ENCODE measurements around the gene CSPG4. TPM values are rescaled to one million over a fixed set of nuclear protein-coding genes. Genes with fewer than 3 reads are reported as not detected.

Gene CSPG4
- total and polyA plus RNA-seq, 2 of the 13 experiments (the other 11 are each of a cell fraction or from before 2014, with no cell fraction given) = 0.01 to 0.04 TPM

DNA sequence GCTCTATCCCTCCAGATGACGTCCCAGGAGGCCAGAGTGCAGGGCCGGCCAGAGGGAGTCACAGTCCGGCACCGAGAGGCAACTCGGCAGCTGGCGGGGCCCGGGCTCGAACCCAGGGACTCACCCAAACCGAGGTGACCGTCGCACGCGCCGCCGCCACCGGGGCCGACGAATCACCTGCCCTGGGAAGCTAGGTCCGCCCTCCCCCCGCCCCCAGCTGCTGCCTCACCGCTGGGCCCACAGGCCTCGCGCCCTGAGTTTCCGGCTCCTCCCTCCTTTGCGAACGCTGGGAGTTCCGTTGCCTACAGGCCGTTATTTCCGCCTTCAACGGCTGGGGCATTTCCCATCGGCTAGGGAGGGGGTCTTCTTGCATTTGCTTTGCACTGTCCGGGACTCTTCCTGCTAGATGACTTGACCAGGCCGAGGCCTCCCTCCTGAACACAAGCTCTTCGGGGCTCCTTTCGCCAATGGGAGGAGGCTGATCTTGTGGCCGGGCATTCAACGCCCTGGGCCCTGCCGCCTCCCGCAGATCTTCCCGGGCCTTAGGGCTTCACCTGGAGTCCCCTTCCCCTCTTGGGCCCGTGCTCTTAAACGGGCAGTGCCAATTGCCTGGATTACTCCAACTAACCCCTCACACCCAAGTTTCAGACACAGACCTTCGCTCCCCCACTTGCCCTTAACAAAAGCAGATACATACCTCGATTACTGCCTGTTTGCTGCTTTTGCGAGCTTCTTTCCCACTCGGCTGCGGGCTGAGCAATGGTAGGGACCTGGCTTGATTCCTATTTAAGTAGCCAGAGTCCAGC lies 86.9 kb downstream of the CSPG4 start, which contains the start of gene SNUPN (continued):
- TF ChIP-seq, protein P1, sequence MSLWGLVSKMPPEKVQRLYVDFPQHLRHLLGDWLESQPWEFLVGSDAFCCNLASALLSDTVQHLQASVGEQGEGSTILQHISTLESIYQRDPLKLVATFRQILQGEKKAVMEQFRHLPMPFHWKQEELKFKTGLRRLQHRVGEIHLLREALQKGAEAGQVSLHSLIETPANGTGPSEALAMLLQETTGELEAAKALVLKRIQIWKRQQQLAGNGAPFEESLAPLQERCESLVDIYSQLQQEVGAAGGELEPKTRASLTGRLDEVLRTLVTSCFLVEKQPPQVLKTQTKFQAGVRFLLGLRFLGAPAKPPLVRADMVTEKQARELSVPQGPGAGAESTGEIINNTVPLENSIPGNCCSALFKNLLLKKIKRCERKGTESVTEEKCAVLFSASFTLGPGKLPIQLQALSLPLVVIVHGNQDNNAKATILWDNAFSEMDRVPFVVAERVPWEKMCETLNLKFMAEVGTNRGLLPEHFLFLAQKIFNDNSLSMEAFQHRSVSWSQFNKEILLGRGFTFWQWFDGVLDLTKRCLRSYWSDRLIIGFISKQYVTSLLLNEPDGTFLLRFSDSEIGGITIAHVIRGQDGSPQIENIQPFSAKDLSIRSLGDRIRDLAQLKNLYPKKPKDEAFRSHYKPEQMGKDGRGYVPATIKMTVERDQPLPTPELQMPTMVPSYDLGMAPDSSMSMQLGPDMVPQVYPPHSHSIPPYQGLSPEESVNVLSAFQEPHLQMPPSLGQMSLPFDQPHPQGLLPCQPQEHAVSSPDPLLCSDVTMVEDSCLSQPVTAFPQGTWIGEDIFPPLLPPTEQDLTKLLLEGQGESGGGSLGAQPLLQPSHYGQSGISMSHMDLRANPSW (CRISPR knock-in tag; IDR thresholded peaks at IDR 0.05; ENCODE audit: borderline replicate concordance) = peak; percentile 54; the same call in 1 of the 2 replicates
- TF ChIP-seq, protein P2, sequence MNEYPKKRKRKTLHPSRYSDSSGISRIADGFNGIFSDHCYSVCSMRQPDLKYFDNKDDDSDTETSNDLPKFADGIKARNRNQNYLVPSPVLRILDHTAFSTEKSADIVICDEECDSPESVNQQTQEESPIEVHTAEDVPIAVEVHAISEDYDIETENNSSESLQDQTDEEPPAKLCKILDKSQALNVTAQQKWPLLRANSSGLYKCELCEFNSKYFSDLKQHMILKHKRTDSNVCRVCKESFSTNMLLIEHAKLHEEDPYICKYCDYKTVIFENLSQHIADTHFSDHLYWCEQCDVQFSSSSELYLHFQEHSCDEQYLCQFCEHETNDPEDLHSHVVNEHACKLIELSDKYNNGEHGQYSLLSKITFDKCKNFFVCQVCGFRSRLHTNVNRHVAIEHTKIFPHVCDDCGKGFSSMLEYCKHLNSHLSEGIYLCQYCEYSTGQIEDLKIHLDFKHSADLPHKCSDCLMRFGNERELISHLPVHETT (CRISPR knock-in tag; conservative IDR thresholded peaks at IDR 0.05) = peak; percentile 93
- TF ChIP-seq, protein P3, sequence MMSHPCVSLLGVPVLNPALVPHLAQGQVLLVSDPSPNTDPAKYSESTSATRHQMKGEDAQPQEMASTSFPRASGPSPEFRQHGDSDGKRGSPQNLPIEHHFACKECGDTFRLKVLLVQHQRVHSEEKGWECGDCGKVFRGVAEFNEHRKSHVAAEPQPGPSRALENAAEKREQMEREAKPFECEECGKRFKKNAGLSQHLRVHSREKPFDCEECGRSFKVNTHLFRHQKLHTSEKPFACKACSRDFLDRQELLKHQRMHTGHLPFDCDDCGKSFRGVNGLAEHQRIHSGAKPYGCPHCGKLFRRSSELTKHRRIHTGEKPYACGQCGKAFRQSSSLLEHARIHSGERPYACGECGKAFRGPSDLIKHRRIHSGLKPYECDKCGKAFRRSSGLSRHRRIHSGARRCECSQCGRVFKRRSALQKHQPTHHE (CRISPR knock-in tag; IDR thresholded peaks at IDR 0.05; ENCODE audit: borderline replicate concordance) = peak; percentile 38; the same call in 1 of the 2 replicates
- TF ChIP-seq FOXC1 (CRISPR knock-in tag; IDR thresholded peaks at IDR 0.05; ENCODE audit: borderline replicate concordance) (no peak), ELF1 (CRISPR knock-in tag; IDR thresholded peaks at IDR 0.05) (peak; percentile 89), KDM5B (CRISPR knock-in tag; IDR thresholded peaks at IDR 0.05; ENCODE audit: borderline replicate concordance) (peak; percentile 93; the same call in 1 of the 2 replicates), YEATS2 (CRISPR knock-in tag; IDR thresholded peaks at IDR 0.05; ENCODE audit: borderline replicate concordance) (peak; percentile 88; the same call in 1 of the 2 replicates)
- TF ChIP-seq, protein P4, sequence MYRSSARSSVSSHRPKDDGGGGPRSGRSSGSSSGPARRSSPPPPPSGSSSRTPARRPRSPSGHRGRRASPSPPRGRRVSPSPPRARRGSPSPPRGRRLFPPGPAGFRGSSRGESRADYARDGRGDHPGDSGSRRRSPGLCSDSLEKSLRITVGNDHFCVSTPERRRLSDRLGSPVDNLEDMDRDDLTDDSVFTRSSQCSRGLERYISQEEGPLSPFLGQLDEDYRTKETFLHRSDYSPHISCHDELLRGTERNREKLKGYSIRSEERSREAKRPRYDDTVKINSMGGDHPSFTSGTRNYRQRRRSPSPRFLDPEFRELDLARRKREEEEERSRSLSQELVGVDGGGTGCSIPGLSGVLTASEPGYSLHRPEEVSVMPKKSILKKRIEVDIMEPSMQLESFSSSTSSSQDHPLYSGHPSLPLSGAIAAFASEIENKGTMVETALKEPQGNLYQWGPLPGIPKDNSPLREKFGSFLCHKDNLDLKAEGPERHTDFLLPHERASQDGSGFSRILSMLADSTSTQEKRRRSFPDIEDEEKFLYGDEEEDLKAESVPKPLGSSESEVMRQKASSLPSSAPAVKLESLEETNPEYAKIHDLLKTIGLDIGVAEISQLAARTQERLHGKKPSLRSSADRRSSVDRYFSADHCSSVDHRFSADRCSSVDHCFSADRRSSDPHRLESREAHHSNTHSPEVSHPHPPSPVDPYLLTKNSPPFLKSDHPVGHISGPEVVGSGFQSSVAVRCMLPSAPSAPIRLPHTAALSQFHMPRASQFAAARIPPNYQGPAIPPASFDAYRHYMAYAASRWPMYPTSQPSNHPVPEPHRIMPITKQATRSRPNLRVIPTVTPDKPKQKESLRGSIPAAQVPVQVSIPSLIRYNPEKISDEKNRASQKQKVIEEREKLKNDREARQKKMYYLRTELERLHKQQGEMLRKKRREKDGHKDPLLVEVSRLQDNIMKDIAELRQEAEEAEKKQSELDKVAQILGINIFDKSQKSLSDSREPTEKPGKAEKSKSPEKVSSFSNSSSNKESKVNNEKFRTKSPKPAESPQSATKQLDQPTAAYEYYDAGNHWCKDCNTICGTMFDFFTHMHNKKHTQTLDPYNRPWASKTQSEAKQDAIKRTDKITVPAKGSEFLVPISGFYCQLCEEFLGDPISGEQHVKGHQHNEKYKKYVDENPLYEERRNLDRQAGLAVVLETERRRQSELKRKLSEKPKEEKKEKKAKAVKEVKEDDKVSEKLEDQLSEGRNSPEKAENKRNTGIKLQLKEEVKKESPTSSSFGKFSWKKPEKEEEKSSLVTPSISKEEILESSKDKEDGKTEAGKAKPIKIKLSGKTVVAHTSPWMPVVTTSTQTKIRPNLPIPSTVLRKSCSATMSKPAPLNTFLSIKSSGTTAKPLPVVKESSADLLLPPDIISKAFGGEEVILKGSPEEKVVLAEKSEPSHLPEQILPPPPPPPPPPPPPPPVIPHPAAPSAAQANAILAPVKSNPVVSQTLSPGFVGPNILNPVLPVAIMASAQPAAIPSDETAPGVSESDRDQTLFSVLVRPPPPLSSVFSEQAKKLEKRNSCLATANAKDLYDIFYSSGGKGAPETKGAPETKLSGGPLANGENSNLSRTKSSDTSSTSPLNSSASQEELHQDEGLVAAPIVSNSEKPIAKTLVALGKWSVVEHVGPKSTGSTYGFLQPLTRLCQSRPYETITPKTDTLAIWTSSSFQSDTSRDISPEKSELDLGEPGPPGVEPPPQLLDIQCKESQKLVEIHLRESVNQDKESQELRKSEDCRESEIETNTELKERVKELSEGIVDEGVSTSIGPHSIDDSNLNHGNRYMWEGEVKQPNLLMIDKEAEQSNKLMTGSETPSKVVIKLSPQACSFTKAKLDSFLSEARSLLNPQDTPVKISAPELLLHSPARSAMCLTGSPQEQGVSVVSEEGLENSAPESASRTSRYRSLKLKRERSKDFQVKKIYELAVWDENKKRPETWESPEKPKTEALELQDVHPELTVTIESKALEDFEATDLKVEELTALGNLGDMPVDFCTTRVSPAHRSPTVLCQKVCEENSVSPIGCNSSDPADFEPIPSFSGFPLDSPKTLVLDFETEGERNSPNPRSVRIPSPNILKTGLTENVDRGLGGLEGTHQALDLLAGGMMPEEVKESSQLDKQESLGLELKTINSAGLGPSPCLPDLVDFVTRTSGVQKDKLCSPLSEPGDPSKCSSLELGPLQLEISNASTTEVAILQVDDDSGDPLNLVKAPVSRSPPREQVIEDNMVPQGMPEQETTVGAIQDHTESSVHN (CRISPR knock-in tag; IDR thresholded peaks at IDR 0.05) = 0 out of 2 replicates have a peak, but pooled peaks have one; percentile 38
- TF ChIP-seq, protein P5, sequence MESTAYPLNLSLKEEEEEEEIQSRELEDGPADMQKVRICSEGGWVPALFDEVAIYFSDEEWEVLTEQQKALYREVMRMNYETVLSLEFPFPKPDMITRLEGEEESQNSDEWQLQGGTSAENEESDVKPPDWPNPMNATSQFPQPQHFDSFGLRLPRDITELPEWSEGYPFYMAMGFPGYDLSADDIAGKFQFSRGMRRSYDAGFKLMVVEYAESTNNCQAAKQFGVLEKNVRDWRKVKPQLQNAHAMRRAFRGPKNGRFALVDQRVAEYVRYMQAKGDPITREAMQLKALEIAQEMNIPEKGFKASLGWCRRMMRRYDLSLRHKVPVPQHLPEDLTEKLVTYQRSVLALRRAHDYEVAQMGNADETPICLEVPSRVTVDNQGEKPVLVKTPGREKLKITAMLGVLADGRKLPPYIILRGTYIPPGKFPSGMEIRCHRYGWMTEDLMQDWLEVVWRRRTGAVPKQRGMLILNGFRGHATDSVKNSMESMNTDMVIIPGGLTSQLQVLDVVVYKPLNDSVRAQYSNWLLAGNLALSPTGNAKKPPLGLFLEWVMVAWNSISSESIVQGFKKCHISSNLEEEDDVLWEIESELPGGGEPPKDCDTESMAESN (CRISPR knock-in tag; conservative IDR thresholded peaks at IDR 0.05) = peak; percentile 83

All from HepG2 (cell line).